NCI-H2081 (cell line): ENCODE results near the gene GYS2.
A peak's percentile ranks its signal among the peaks of the same experiment; 100 is the strongest.
"Not testable (repeated sequence)": the region's sequence is repeated elsewhere in the genome, so short reads cannot be mapped to it uniquely, and the experiment has no call there.

Experiments
- DNase-seq, 2 experiments: peaks; one replicate each; lab custom pipeline; 2025; lab: John Stamatoyannopoulos, UW

Gene GYS2

DNA sequence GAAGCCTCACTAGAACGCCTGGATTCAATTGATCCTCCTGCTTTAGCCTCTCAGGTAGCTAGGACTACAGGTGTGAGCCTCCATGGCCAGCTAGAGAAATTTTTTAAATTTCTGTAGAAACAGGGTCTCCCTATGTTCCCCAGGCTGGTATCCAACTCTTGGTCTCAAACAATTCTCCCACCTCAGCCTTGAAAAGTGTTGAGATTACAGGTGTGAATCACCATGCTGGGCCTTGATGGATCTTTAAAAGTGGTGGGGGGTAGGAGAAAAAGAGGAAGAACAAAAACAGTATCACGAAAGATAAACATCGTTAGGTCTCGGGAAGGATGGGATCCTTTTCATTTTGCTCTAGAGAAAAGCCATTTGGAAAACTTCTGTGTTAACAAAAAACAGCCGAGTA is 4.5 kb downstream of the GYS2 start:
- no peak for DNase-seq

DNA sequence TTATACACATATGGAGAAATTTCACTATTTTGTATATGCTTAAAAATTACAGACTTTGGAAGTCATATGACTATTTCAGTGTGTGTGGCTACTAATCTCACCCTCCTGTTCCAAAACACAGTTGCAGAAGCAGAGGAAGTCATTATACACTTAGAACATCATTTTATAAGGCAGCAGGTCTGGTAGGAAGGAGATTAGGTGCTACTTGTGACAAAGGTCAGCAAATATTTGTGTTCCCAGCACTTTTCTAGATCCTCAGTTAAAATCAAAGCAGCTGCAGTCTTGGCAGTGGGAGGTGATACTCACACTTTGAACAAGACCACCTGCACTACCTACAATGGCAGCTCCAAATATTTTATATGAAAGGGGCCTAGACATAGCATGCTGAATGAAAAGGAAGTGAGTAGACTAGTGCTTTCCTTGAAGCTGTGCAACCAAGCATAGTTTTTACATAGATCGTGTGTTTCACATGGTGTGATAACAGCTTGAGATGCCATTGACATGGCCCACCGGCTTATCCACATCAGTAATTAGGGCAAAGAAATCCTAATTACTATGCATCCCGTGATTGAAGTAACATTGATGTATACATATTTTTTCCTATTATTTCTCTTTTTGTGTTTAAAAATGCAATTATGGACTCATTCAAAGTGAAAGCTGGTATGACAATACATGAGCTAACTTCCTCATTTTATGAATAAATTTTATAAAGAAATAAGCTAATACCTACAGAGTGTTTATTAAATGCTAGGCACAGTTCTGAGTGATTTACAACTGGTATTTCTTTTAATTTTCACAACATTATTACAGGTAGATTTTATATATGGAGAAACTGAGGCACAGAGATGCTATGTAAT is 5.3 kb downstream of the GYS2 start:
- no peak for DNase-seq

DNA sequence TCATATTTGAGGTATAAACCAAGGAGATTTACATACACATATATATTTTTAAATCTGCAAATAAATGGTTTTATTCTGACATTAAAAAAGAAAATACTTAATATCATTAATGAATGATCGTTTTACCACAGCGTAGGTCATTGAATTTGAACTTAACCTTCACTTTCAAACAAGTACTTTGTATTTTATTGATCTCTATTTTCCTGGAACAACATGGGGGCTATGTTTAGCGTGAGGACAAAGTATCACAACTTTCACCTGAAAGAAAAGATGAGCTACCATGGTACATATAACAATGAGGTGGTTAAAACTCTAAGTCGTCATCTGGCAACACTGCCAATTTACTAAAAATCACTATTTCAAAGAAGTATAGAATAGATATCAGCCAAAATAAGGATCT is 6.0 kb downstream of the GYS2 start:
- no peak for DNase-seq

DNA sequence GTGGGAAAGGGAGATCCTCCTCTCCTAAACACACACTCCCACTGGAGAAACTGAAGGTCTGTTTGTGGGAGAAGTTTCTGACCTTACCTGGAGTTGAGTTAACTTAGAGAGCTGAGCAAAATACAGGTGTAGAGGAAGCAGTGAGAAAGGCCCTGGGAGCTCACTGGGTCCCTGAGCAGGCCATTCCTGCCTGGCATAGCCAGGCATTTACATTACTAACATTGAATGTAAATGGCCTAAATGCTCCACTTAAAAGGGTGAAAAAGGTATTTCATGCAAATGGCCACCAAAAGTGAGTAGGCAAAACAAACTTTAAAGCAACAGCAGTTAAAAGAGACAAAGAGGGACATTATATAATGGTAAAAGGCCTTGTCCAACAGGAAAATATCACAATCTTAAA is 9.3 kb downstream of the GYS2 start:
- DNase-seq, result not testable (repeated sequence)

DNA sequence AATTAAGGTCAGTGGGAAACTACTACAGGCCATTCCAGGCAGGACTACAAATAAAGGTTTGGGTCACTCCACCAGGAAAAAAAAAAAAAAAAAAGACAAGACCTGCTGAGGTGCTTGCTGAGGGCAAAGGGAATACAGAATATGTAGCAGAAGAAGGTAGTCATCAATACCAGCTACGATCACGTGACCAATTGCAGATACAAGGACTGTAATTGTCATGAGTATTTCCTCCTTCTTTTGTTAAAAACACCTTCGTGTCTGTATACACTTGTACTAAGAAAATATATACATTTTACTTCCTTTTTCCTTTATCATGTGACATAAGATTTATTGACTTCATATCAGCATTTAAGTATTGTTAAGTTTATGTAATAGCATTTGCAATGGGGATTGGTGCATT is 19.2 kb downstream of the GYS2 start:
- no peak for DNase-seq

DNA sequence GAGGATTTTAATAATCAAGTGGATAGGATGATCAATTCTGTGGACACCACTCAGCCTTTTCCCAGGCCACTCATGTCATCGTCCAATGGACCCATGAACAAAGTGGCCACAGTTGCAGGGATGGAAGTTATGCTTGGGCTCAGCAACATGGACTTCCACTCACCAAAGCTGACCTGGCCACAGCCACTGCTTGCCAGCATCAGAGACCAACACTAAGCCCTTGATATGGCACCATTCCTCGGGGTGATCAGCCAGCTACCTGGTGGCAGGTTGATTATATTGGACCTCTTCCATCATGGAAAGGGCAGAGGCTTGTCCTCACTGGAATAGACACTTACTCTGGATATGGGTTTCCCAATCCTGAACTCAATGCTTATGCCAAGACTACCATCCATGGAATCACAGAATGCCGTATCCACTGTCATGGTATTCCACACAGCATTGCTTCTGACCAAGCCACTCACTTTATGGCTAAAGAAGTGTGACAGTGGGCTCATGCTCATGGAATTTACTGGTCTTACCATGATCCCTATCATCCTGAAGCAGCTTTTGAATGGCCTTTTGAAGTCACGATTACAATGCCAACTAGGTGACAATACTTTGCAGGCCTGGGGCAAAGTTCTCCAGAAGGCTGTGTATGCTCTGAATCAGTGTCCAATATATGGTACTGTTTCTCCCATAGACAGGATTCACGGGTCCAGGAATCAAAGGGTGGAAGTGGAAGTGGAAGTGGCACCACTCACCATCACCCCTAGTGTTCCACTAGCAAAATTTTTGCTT is 20.1 kb downstream of the GYS2 start:
- not testable (repeated sequence) for DNase-seq

DNA sequence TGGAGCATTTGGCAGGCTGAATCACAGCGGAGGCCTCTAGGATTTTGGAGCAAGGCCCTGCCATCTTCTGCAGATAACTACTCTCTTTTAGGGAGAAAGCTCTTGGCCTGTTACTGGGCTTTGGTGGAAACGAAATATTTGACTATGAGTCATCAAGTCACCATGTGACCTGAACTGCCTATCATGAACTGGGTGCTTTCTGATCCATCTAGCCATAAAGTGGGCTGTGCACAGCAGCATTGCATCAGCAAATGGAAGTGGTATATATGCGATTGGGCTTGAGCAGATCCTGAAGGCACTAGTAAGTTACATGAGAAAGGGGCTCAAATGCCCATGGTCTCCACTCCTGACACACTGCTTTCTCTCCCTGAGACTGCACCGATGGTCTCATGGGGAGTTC is 21.1 kb downstream of the GYS2 start:
- no peak for DNase-seq

DNA sequence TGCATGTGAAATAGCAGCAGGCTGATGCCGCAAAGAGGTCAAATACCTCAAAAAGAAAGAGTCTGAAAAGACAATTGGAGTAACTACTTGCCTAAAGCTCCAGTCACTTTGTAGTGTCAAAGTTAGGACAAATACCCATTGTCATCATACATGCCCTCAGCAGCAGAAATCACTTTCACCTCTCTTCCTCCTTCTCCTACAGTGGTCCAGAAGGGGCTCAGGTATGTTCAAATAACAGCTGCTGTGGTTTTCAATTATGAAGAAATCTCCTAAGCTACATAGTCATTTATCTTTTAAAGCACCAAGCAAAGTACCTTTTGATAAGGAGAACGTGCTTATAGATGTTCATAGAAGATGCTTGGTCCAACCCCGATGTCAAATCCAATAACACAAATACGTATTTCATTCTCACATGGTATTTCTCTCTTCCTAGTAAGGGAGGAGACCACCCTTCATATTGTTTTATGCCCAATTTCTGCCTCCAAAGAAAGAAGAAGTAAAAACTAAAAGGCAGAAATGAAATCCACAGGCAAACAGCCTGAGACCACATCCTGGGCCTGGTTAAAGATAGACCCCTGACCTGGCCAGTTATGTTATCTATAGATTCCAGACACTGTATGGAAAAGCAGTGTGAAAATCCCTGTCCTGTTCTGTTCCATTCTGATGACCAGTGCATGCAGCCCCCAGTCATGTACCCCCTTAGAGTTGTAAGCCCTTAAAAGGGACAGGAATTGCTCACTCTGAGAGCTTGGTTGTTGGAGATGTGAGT is 23.7 kb downstream of the GYS2 start:
- DNase-seq, result no peak

DNA sequence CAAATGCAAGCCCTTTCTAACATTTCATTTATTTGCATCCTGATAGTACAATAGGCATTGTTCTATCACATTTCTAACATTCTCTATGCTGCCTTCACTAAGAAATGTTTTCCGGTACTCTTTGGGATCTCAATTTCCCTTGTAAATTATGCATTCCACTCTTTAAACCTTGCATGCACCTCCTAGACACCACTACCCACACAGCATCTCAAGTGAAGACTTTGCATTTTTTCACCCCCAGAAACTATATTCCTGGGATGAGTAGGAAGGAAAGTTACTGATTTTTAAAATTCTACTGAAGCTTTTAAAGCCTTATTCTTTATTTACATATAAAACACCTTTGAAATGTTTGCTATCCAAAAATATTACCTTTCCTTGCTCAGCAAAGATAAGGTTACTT is 27.1 kb downstream of the GYS2 start:
- DNase-seq, result no peak

DNA sequence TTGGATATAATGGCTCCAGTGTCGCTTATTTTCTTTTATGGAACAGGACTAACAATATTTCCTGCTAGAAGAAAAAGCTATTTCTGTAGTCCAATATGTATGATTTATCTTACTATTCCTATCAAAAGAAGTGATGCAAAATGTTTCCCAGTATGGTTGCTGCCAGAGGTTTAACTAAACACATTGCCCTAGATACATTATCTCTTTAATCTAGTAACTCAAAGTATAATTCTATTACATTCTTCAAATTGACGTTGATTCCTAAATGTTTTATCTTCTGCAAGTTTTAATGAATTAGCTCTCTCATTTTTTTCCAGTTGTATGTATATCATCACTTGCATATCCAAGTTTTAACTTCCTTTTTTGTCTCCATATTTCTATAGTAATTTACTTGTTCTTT is 28.2 kb downstream of the GYS2 start:
- DNase-seq, result no peak

DNA sequence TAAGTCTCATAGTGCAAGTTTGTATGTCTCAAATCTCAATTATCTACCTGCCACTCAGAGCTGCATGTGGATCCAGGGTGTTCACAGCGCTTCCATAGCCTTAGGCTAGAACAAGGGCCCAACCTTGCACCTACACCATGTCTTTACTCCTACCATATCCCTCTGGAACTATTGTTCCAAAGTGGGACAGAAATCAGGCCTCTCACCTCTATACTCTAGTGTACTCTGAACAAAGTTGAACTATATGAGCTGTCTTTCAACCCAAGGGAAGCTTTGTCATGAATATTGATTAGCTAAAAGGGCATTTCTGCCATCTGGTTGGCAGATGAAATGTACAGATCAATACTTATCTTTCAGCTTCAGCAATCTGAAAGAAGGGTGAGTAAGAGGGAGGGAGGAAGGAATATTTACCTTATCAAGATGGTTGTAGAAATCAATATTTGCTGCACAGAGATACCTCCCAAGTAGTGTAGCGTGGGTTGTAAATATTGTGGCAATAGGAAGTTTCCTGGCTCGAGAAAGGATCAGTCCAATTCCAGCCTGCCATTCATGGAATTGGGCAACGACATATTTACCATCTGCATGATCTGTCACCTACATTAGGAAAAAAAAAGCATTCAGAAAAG is 30.8 kb downstream of the GYS2 start:
- DNase-seq, result no peak

DNA sequence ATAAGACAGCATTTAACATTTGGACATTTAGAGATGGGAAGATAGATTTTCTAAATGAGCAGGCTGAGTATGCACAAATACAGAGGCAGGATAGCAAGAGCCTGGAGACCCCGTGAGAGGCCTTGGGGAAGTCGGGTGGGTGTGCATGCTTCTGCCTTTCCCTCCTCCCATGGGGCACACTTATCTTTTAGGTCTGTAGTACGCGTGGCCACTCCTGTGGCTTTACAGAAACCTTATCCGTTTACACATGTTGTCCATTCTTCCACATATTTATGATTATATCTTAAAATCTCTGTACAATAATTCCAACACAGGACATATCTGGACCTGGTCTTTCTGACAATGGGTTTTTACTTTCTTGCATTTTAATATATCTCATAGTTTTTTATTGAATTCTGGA is 33.6 kb downstream of the GYS2 start:
- DNase-seq, result no peak

DNA sequence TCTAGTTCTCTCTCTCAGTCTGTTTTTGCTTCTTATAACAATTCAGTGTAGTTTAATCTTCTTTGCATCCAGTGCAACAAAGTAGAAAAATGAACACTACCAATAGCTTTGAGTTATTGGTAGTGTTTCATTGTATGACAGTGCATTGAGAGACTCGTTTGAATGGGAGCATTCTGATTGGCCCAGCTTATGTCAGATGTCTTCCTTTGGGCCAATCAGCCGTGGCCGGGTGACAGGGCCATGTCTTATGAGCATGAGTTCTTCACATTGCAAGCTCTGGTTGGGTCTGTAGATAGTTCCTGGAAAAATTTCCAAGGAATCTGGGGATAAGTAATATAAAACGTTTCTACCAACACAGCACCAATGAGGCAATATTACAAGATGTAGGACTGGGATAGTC is 36.5 kb downstream of the GYS2 start:
- no peak for DNase-seq

DNA sequence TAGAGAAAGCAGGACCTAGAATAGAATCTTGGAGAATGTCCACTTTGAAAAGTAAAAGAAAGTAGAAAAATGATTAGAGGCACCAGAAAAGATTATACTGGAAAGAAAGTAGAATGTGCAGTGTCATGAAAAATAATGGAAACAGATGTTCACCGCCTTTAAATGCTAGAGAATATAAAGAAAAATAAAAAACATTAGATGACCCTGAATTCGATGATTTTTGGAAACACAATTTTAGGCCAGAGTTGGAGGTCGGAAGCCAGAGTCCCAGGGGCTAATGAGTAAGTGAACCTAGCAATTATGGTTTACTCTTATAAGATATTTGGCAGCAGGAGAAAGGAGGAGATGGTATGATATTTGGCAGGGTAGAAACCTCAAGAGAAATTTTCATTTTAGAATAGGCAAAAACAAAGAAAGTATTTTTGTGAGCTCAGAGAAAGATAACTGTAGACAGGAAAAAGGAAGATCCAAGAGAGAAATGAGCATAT is 37.7 kb downstream of the GYS2 start:
- DNase-seq, result no peak

DNA sequence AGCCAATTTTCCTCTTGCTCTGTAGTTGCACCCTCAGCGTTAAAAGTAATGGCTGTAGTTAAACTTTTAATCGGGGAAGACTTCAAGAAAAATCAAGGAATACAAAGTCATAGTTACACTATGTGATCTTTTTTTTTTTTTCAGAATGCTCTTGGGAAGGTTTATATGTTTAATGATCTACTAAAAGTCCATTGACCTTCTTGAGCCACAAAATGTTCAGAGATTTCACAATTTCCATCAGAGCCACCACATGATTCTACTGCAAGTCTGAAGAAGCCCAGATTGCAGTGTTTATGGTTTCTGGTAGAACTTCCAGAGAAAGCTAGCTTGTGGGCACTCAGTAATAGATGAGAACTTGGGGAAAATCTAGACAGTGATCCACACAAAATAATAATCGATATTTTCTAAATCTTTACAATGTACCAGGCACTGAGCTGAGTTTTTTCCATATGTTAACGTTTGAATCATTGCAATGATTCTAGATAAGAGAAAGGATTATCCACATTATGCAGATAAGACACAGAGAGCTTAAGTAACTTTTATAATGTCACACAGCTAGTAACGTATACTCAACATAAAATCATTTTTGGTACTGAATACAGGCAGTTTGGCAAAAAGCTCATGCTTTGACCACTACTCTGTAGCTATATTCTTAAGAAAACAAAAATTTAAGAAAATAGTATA is 38.3 kb downstream of the GYS2 start:
- no peak for DNase-seq

DNA sequence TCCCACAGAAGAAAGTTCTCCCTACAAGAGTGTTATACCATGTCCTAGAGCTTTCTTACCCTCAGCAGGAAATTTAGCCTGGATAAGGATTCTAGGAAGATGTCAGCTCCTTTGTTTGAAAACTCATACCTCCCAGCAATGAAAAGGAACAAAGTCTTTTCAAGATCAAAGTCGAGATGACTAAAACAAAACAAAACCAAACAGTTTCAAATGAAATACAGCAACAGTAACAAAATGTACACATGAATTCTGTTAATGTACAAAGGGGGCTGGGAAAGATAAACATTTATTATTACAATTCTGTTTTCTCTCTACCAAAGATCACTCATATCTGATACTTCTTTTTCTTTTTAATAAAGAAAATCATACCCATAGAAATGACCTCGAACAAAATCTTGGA is 41.8 kb downstream of the GYS2 start:
- no peak for DNase-seq

DNA sequence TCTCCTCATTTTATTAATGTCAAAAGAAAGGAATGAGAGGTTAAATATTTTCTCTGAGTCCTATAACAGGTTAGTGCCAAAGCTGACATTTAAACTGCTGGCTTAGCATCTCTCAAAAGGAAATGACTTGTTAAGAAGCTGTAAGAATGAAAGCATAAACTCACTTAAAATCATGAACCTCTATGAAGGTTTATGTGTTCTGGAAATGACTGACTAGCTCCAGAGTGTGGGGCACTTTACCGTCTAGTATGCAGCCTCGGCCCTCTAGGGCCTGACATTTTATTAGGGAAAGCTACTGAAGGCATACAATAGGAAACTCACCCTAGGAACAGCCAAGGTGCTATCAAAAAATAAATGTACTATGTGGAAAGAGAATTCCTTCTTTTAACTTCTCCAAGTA is 43.5 kb downstream of the GYS2 start:
- DNase-seq, result no peak

DNA sequence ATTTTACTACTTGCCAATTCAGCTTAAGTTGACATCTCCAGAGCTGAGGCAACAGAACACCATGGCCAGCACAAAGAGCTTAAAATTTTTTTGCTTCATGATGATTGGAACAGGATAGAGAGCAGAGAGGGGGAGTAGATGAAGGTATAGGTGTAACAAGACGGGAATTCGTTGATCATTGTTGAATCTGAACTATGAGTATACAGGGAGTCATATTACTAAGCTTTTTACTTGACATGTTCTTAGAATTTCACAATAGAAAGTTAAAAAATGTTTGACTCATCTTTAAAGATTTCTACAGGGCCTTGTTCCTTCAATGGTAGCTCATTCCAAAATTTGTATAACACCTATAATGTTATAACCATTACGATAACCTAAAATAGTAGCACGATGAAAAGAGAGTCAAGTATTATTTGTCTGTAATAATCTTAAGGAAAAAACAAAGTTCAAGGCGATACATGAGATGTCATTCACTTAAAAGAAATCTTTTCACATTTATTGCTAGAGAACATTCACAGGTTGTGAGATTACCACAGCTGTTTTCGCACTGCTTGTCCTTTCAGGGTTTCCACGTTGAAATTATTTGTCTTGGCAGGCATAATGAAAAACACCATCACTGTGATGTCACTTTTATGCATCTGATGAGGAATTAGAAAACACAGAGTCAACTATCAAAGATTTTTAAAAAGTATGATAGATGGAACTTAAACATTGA is 44.6 kb downstream of the GYS2 start:
- peak in 1 of 2 experiments; percentile 6 for DNase-seq

DNA sequence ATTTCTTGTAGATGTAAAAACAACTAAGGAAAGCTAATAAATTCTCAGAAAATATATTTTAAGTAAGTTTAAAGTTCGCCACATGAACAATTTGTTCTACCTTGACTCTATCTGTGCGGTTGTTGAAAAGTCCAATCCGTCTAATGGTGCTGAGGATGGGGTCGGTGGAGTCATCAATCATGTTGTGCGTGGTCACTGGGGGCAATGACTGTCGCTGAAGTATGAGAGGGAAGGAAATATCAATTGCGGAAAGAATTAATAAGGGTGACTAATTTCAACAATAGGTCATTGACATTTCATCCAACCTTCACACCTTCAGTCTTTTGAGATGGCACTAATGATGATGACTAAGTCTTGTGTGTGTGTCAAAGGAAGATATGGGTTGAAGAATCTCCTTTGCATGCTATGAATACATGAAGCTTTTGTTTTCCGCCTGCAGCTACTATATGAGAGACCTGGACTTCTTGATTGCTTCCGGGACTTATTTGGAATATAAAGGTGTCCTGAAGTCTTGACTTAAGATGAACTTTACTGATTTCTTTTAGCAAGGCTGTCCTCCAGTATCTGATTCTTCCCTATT is 46.5 kb downstream of the GYS2 start:
- no peak for DNase-seq

DNA sequence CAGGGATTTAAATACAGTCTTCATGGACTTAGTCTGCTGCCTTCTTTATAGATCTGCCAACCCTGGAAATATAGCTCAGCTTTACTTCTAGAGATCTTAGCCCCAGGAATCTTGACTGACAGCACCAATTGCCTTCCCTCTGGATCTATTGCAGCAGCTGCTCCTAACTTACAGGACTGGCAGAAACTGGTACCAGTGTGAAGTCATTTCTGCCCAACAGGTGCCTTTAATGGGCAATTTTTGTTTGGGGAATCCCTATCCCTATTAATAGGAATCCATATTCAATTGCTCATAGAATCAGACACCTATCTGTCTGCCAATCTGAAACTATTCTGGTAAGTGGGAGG is 51.3 kb downstream of the GYS2 start:
- DNase-seq, result no peak
